Body of pancreas (tissue), 4 donors: ENCODE results near the gene SCMH1.

Source experiments
- CTCF ChIP-seq, 7 experiments: fragments of 450-650 bp in 4 of 7; fragments of 200-600 bp in 3 of 7; sonication (generic) in 3 of 7; IDR thresholded peaks; one replicate each; pipeline ENCODE4 v1.5.1; 2016 to 2019; ENCODE audit warnings: antibody characterized with exemption in 7 of 7
- POLR2A ChIP-seq, 3 donors: fragments of 450-650 bp; IDR thresholded peaks; one replicate each; pipeline ENCODE4 v1.6.1; 2016; ENCODE audit warnings: antibody characterized with exemption in 3 of 3, mild to moderate bottlenecking in 2 of 3

- TF ChIP-seq POLR2A (IDR thresholded peaks at IDR 0.05): no peak
- no peak for TF ChIP-seq CTCF (IDR thresholded peaks at IDR 0.05)
These were observed 200.4 kb downstream of the SCMH1 start for GRCh38 chr1:41041614-41042270.
